OCI-LY7 (cell line): ENCODE measurements around the gene POU2AF2. TPM values are rescaled to one million over a fixed set of nuclear protein-coding genes. Genes with fewer than 3 reads are reported as not detected.

Experiments
- BruUV-seq: library from RNA; stranded (reverse); fragments of 400-500 nt; replicated peaks from 2 replicates; lab custom pipeline; 2021; lab: Mats Ljungman, UMichigan
- CTCF ChIA-PET: fragments of 300-600 bp; sonication (Branson Sonifier 250); formaldehyde crosslinking; loops from one replicate; lab custom pipeline; 2022; ENCODE audit warnings: antibody characterized with exemption; ENCODE audit not compliant: unreplicated experiment; lab: Charles Lee
- POLR2A ChIA-PET: fragments of 300-600 bp; sonication (Branson Sonifier 250); formaldehyde crosslinking; loops from one replicate; lab custom pipeline; 2022; ENCODE audit warnings: antibody characterized with exemption; lab: Charles Lee
- DNase-seq: peaks from one replicate; pipeline ENCODE4 v3.0.0-alpha.2; 2015; ENCODE audit warnings: low spot score
- H2AFZ ChIP-seq: fragments of 200-600 bp; sonication (generic), shearing (Covaris generic); 2 replicates; pipeline ENCODE4 v1.6.1; 2014; ENCODE audit warnings: mild to moderate bottlenecking, antibody characterized with exemption, low read length, moderate library complexity
- H3K27ac ChIP-seq: fragments of 200-600 bp; sonication (generic); 2 replicates; pipeline ENCODE4 v1.5.1; 2014; ENCODE audit warnings: mixed run types, low read depth, mild to moderate bottlenecking, moderate library complexity, low read length, inconsistent platforms; ENCODE audit not compliant: poor library complexity, severe bottlenecking
- H3K36me3 ChIP-seq: fragments of 200-600 bp; sonication (generic); 2 replicates; pipeline ENCODE4 v1.6.1; 2014; ENCODE audit warnings: mild to moderate bottlenecking, antibody characterized with exemption, low read length, moderate library complexity, mixed read lengths; ENCODE audit not compliant: insufficient read depth
- H3K4me1 ChIP-seq: fragments of 200-600 bp; sonication (generic); 2 replicates; pipeline ENCODE4 v1.5.1; 2014; ENCODE audit warnings: mild to moderate bottlenecking, low read length; ENCODE audit not compliant: insufficient read depth, poor library complexity, severe bottlenecking
- H3K4me2 ChIP-seq: fragments of 200-600 bp; sonication (generic); 2 replicates; pipeline ENCODE4 v1.6.1; 2014; ENCODE audit warnings: mild to moderate bottlenecking, low read length
- H3K4me3 ChIP-seq: fragments of 200-600 bp; sonication (generic); 2 replicates; pipeline ENCODE4 v1.5.1; 2014; ENCODE audit warnings: mild to moderate bottlenecking, low read depth, low read length; ENCODE audit not compliant: poor library complexity, severe bottlenecking
- H3K79me2 ChIP-seq: fragments of 200-600 bp; sonication (generic); 2 replicates; pipeline ENCODE4 v1.6.1; 2016; ENCODE audit warnings: low read depth, mild to moderate bottlenecking, low read length, moderate library complexity, mixed read lengths; ENCODE audit not compliant: insufficient read depth
- H3K9me2 ChIP-seq: fragments of 200-600 bp; sonication (generic); 2 replicates; pipeline ENCODE4 v1.6.1; 2016; ENCODE audit warnings: mild to moderate bottlenecking, low read length, mixed read lengths; ENCODE audit not compliant: insufficient read depth
- H3K9me3 ChIP-seq: fragments of 200-600 bp; sonication (generic); 2 replicates; pipeline ENCODE4 v1.6.1; 2014; ENCODE audit warnings: mild to moderate bottlenecking, mixed run types, low read length, mixed read lengths
- H4K20me1 ChIP-seq: fragments of 200-600 bp; sonication (generic); 2 replicates; pipeline ENCODE4 v1.6.1; 2014; ENCODE audit warnings: mild to moderate bottlenecking, antibody characterized with exemption, low read length, moderate library complexity, mixed read lengths; ENCODE audit not compliant: insufficient read depth
- EZH2phosphoT487 ChIP-seq: fragments of 200-600 bp; sonication (generic); IDR thresholded peaks from 2 replicates; pipeline ENCODE4 v1.6.1; 2018; ENCODE audit warnings: low read depth, borderline replicate concordance, mild to moderate bottlenecking, mixed run types, antibody characterized with exemption, low read length, moderate library complexity, mixed read lengths
- intact Hi-C: fragments of 100-400 bp; cut with micrococcal nuclease; formaldehyde crosslinking; loops from one replicate; pipeline ENCODE4 v1.10.0; 2022; ENCODE audit not compliant: unreplicated experiment
- total RNA-seq, 2 experiments: library from RNA; depleted of rRNA in 1 of 2; stranded (reverse); fragments of >200 nt in 1 of 2; shearing (Covaris generic) in 1 of 2; gene quantifications; 2 replicates each; pipeline ENCODE4 v1.2.3, GENCODE V29; 2014 to 2022
- TF ChIP-seq, protein P1 (sequence below): fragments of 200-600 bp; sonication (generic); conservative IDR thresholded peaks from 2 replicates; pipeline ENCODE4 v1.5.1; 2014; ENCODE audit warnings: mild to moderate bottlenecking, antibody characterized with exemption, low read length, moderate library complexity, mixed read lengths

POU2AF2 gene
- total RNA-seq, 2 experiments from 2014 or later = not detected

DNA sequence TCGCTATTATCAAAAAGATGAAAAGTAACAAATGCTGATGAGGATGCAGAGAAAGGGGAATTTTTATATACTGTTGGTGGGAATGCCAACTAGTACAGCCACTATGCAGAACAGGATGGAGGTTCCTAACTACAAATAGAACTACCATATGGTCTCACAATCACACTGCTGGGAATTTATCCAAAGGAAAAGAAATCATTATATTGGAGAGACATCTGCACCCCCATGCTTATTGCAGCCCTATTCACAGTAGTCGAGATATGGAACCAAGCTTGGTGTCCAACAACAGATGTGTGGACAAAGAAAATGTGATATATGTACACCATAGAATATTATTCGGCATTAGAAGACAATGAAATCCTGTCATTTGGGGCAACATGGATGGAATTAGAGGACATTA is 19.6 kb upstream of the POU2AF2 start:
- no peak for DNase-seq
- intact Hi-C loops = no loop called here

DNA sequence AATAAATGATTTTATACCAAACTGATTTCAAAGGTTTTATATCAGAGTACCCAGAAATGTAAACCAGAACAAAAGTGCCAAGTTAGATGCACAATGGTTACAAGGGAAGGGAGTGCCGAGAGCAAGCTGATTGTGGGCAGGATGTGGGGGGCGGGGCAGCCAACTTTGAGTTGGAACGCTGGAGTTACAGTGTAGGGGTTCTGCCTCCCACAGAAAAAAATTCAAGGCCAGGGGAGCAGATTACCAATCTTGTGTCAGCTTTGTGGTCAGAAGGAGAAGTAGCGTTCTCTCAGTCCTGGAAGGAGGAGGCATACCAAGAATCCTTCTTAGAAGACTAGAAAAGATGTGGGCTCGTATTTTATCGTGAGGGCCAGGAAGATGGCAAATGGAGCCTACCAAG is 15.9 kb upstream of the POU2AF2 start:
- BruUV-seq = no TSS peak
- H3K9me3 ChIP-seq = peaks cover 15% of the 10 kb centered on the region
- no peak overlapping the region for H3K4me3 ChIP-seq
- TF ChIP-seq, protein P1, sequence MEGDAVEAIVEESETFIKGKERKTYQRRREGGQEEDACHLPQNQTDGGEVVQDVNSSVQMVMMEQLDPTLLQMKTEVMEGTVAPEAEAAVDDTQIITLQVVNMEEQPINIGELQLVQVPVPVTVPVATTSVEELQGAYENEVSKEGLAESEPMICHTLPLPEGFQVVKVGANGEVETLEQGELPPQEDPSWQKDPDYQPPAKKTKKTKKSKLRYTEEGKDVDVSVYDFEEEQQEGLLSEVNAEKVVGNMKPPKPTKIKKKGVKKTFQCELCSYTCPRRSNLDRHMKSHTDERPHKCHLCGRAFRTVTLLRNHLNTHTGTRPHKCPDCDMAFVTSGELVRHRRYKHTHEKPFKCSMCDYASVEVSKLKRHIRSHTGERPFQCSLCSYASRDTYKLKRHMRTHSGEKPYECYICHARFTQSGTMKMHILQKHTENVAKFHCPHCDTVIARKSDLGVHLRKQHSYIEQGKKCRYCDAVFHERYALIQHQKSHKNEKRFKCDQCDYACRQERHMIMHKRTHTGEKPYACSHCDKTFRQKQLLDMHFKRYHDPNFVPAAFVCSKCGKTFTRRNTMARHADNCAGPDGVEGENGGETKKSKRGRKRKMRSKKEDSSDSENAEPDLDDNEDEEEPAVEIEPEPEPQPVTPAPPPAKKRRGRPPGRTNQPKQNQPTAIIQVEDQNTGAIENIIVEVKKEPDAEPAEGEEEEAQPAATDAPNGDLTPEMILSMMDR = no peak
- TF ChIP-seq EZH2phosphoT487 = no peak
- H3K79me2 ChIP-seq = no peaks in the 10 kb centered on the region
- DNase-seq = no peak
- H3K36me3 ChIP-seq = peaks cover 3% of the 10 kb centered on the region; the same call in 1 of the 2 replicates
- ChIA-PET CTCF (no interaction called here), POLR2A (interaction anchor here (0.9 to 1.7 kb wide), 2 partner anchors 301 to 419 kb away, joined by 3 to 4 read pairs; no protein-coding TSS in a partner anchor)
- no peaks in the 10 kb centered on the region for H3K9me2 ChIP-seq
- H3K4me1 ChIP-seq = peaks cover 30% of the 10 kb centered on the region
- H3K4me2 ChIP-seq = no peak overlapping the region
- no peak overlapping the region; the same call in 1 of the 2 replicates for H2AFZ ChIP-seq
- intact Hi-C loops = loop anchor here (1.0 to 10.0 kb wide), 6 partner anchors 52 to 1025 kb away; no protein-coding TSS in a partner anchor
- no peaks in the 10 kb centered on the region for H4K20me1 ChIP-seq
- no peak overlapping the region for H3K27ac ChIP-seq

More for the DNA sequence above, 19.6 kb upstream of the POU2AF2 start:
- H3K9me3 ChIP-seq = peaks cover 19% of the 10 kb centered on the region
- H3K79me2 ChIP-seq = no peaks in the 10 kb centered on the region
- peaks cover 22% of the 10 kb centered on the region for H3K4me1 ChIP-seq
- BruUV-seq = no TSS peak
- no peak overlapping the region for H3K4me2 ChIP-seq
- no peak overlapping the region for H3K27ac ChIP-seq
- CTCF ChIA-PET = interaction anchor here (1.0 kb wide), 1 partner anchor 187 kb away, joined by 3 read pairs; no protein-coding TSS in a partner anchor
- POLR2A ChIA-PET = interaction anchor here (1.1 to 1.9 kb wide), 3 partner anchors 9 to 319 kb away, joined by 3 to 12 read pairs (median 5); no protein-coding TSS in a partner anchor
- no peak overlapping the region for H2AFZ ChIP-seq
- TF ChIP-seq, protein P1 = no peak
- no peak for TF ChIP-seq EZH2phosphoT487
- peaks cover 3% of the 10 kb centered on the region; the same call in 1 of the 2 replicates for H3K36me3 ChIP-seq
- no peaks in the 10 kb centered on the region for H4K20me1 ChIP-seq
- no peaks in the 10 kb centered on the region for H3K9me2 ChIP-seq
- no peak overlapping the region for H3K4me3 ChIP-seq

DNA sequence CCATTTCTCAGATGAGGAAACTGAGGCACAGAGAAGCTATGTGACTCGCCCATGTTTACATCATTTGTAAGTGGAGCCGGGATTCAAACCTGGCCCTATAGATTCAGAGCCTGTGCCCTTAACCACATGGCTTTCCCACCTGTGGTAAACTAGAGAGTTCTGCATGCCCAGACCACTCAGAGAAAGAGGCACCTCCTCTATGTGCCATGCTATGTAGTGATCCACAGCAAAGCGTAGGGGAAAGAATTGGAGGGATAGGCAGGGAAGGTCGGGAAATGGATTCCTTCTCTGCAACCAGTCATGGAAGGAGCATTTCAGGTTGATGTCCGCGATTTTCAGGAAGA is 15.4 kb upstream of the POU2AF2 start:
- intact Hi-C loops = loop anchor here (1.0 to 10.0 kb wide), 6 partner anchors 53 to 1025 kb away; no protein-coding TSS in a partner anchor
- Histone ChIP-seq H3K36me3 (peaks cover 3% of the 10 kb centered on the region; the same call in 1 of the 2 replicates), H3K27ac (no peak overlapping the region), H2AFZ (peak overlapping the region; percentile 72; the same call in 1 of the 2 replicates), H3K79me2 (no peaks in the 10 kb centered on the region), H3K4me3 (no peak overlapping the region), H4K20me1 (no peaks in the 10 kb centered on the region), H3K4me2 (peak overlapping the region; percentile 72), H3K9me2 (no peaks in the 10 kb centered on the region), H3K9me3 (peaks cover 10% of the 10 kb centered on the region; the same call in 1 of the 2 replicates), H3K4me1 (peaks cover 30% of the 10 kb centered on the region)
- POLR2A ChIA-PET = interaction anchor here (0.8 to 1.7 kb wide), 4 partner anchors 10 to 419 kb away, joined by 3 to 4 read pairs (median 3); no protein-coding TSS in a partner anchor
- no TSS peak for BruUV-seq
- TF ChIP-seq, protein P1 = no peak
- no peak for TF ChIP-seq EZH2phosphoT487
- CTCF ChIA-PET = interaction anchor here (1.3 kb wide), 1 partner anchor 217 kb away, joined by 4 read pairs; no protein-coding TSS in a partner anchor
- no peak for DNase-seq
